Endothelial cell of umbilical vein (primary cell): ENCODE results near the gene SULT2B1. TPM values are rescaled to one million over a fixed set of nuclear protein-coding genes. Genes with fewer than 3 reads are reported as not detected.

Source experiments
- BruUV-seq: library from RNA; stranded (reverse); fragments of 400-500 nt; replicated peaks from 2 replicates; lab custom pipeline; 2021; lab: Mats Ljungman, UMichigan
- CTCF ChIA-PET: fragments of 300-600, 350-600 bp; sonication (Branson Sonifier 250); formaldehyde crosslinking; loops from one replicate; lab custom pipeline; 2021; ENCODE audit warnings: antibody characterized with exemption, inconsistent platforms; lab: Charles Lee
- POLR2A ChIA-PET: fragments of 300-600, 350-600 bp; sonication (Branson Sonifier 250); formaldehyde crosslinking; loops from one replicate; lab custom pipeline; 2021; ENCODE audit warnings: antibody characterized with exemption, inconsistent platforms; lab: Charles Lee
- DNase-seq: peaks from one replicate; pipeline ENCODE4 v3.0.0-alpha.2; 2011; ENCODE audit warnings: low read depth, low spot score
- FAIRE-seq: peaks from 2 replicates; lab custom pipeline; 2011; peaks lifted over from hg19 to GRCh38; lab: Jason Lieb, UNC
- H2AFZ ChIP-seq: 2 replicates; pipeline ENCODE4 v1.6.0; 2012; ENCODE audit warnings: low read depth, low read length, control low read depth, inconsistent platforms
- H3K27ac ChIP-seq: 2 replicates; pipeline ENCODE4 v1.5.1; 2011; ENCODE audit warnings: low read depth, mild to moderate bottlenecking, control low read depth, low read length, moderate library complexity; ENCODE audit not compliant: insufficient read depth
- H3K27me3 ChIP-seq, 2 experiments: 2 replicates each; pipeline versions ENCODE4 v1.6.0 to v1.6.1; 2011; ENCODE audit warnings: low read length in 2 of 2, mixed read lengths in 1 of 2; ENCODE audit not compliant: control insufficient read depth in 2 of 2, insufficient read depth in 2 of 2
- H3K36me3 ChIP-seq, 2 experiments: 2 replicates in 1 of 2; 3 replicates in 1 of 2; pipeline ENCODE4 v1.5.1; 2011; ENCODE audit warnings: low read length in 2 of 2, mild to moderate bottlenecking in 1 of 2, moderate library complexity in 1 of 2; ENCODE audit not compliant: control insufficient read depth in 2 of 2, insufficient read depth in 2 of 2; ENCODE audit errors: extremely low read depth in 1 of 2
- H3K4me1 ChIP-seq: 3 replicates; pipeline ENCODE4 v1.5.1; 2011; ENCODE audit warnings: mild to moderate bottlenecking, low read length; ENCODE audit not compliant: control insufficient read depth, insufficient read depth; ENCODE audit errors: extremely low read depth
- H3K4me2 ChIP-seq: 2 replicates; pipeline ENCODE4 v1.6.1; 2011; ENCODE audit warnings: low read length, control low read depth, mixed read lengths; ENCODE audit not compliant: insufficient read depth
- H3K4me3 ChIP-seq, 3 experiments: fragments of 200-600 bp in 1 of 3; sonication (generic), shearing (Covaris generic) in 1 of 3; replicated peaks in 1 of 3; 2 replicates each; pipeline ENCODE4 v1.5.1; 2011 to 2016; ENCODE audit warnings: control low read depth in 3 of 3, low read length in 3 of 3, mild to moderate bottlenecking in 2 of 3, inconsistent platforms in 1 of 3, low read depth in 1 of 3, moderate library complexity in 1 of 3; ENCODE audit not compliant: insufficient read depth in 1 of 3
- H3K79me2 ChIP-seq: 2 replicates; pipeline ENCODE4 v1.6.0; 2012; ENCODE audit warnings: low read length, inconsistent platforms; ENCODE audit not compliant: control insufficient read depth, insufficient read depth
- H3K9ac ChIP-seq: replicated peaks from 2 replicates; pipeline ENCODE3; 2011; ENCODE audit warnings: low read length, control low read depth; ENCODE audit not compliant: insufficient read depth; ENCODE audit errors: extremely low read depth
- H3K9me1 ChIP-seq: replicated peaks from 3 replicates; pipeline ENCODE4 v1.6.0; 2011; ENCODE audit warnings: mild to moderate bottlenecking, low read length; ENCODE audit not compliant: control insufficient read depth, insufficient read depth; ENCODE audit errors: extremely low read depth
- H3K9me3 ChIP-seq: replicated peaks from 2 replicates; pipeline ENCODE4 v1.5.1; 2012; ENCODE audit warnings: low read length, inconsistent platforms; ENCODE audit not compliant: control insufficient read depth, insufficient read depth
- H4K20me1 ChIP-seq: replicated peaks from 2 replicates; pipeline ENCODE3; 2011; ENCODE audit warnings: mild to moderate bottlenecking, low read length; ENCODE audit not compliant: control insufficient read depth, insufficient read depth; ENCODE audit errors: extremely low read depth
- EZH2 ChIP-seq: IDR thresholded peaks from 2 replicates; pipeline ENCODE4 v1.6.1; 2012; ENCODE audit warnings: borderline replicate concordance, low read depth, mild to moderate bottlenecking, moderate library complexity, low read length, inconsistent platforms; ENCODE audit not compliant: severe bottlenecking
- FOS ChIP-seq: IDR thresholded peaks from 2 replicates; pipeline ENCODE4 v1.6.1; 2011; ENCODE audit warnings: mild to moderate bottlenecking, low read length, moderate library complexity, borderline replicate concordance; ENCODE audit not compliant: insufficient read depth
- GATA2 ChIP-seq: IDR thresholded peaks from 2 replicates; pipeline ENCODE4 v1.7.0; 2011; ENCODE audit warnings: low read depth, mild to moderate bottlenecking, moderate library complexity, mixed read lengths, low read length; ENCODE audit not compliant: insufficient read length, insufficient read depth
- POLR2A ChIP-seq: IDR thresholded peaks from 2 replicates; pipeline ENCODE4 v1.6.1; 2012; ENCODE audit warnings: low read depth, mild to moderate bottlenecking, control low read depth, low read length
- POLR2AphosphoS5 ChIP-seq: IDR thresholded peaks from 2 replicates; pipeline ENCODE4 v1.6.1; 2012; ENCODE audit warnings: low read depth, mild to moderate bottlenecking, control low read depth, low read length, moderate library complexity; ENCODE audit not compliant: insufficient read depth
- dilution Hi-C: fragments of 300-500 bp; cut with MboI; formaldehyde crosslinking; loops from one replicate; pipeline ENCODE4 v1.15.0; 2019; ENCODE audit warnings: low sequenced_read_pairs; ENCODE audit not compliant: extremely low pct_ligation_motif_present
- intact Hi-C: fragments of 100-400 bp; cut with micrococcal nuclease; formaldehyde crosslinking; loops from one replicate; pipeline ENCODE4 v1.10.0; 2022
- polyA plus RNA-seq, 4 experiments: library from polyadenylated mRNA; depleted of rRNA in 3 of 4; stranded (reverse) in 3 of 4; unstranded in 1 of 4; fragments of >200 nt; gene quantifications; 2 replicates each; pipeline versions ENCODE4 v1.2.1 to v1.2.3, GENCODE V29; 2011 to 2012; ENCODE audit warnings: missing spikeins in 1 of 4
- total RNA-seq: library from RNA; stranded (reverse); gene quantifications from 2 replicates; pipeline ENCODE4 v1.2.3, GENCODE V29; 2021
- TF ChIP-seq, protein P1 (sequence below), 2 donors: IDR thresholded peaks; 1 replicate in 1 of 2; 2 replicates in 1 of 2; pipeline ENCODE4 v1.5.1; 2011; ENCODE audit warnings: low read length in 2 of 2, mild to moderate bottlenecking in 2 of 2, moderate library complexity in 2 of 2, control low read depth in 1 of 2, inconsistent platforms in 1 of 2, low read depth in 1 of 2; ENCODE audit not compliant: insufficient read depth in 1 of 2; ENCODE audit errors: extremely low read depth in 1 of 2
- TF ChIP-seq, protein P2 (sequence below): IDR thresholded peaks from 2 replicates; pipeline ENCODE4 v1.6.1; 2011; ENCODE audit not compliant: insufficient read depth, insufficient read length

SULT2B1 gene
- total and polyA plus RNA-seq, 2 donors (not counting 3 experiments of a cell fraction or from before 2014, with no cell fraction given), result not detected

- BruUV-seq, result no TSS peak
- Histone ChIP-seq H3K9ac (no peak overlapping the region), H3K4me1 (peaks cover 1% of the 10 kb centered on the region), H3K9me3 (no peaks in the 10 kb centered on the region), H3K4me2 (no peak overlapping the region), H3K79me2 (no peaks in the 10 kb centered on the region), H3K9me1 (no peaks in the 10 kb centered on the region), H2AFZ (no peak overlapping the region), H3K27me3 (no peaks in the 10 kb centered on the region), H3K27ac (no peak overlapping the region), H3K4me3 (no peak overlapping the region), H4K20me1 (no peaks in the 10 kb centered on the region), H3K36me3 (no peaks in the 10 kb centered on the region)
- TF ChIP-seq, protein P1, sequence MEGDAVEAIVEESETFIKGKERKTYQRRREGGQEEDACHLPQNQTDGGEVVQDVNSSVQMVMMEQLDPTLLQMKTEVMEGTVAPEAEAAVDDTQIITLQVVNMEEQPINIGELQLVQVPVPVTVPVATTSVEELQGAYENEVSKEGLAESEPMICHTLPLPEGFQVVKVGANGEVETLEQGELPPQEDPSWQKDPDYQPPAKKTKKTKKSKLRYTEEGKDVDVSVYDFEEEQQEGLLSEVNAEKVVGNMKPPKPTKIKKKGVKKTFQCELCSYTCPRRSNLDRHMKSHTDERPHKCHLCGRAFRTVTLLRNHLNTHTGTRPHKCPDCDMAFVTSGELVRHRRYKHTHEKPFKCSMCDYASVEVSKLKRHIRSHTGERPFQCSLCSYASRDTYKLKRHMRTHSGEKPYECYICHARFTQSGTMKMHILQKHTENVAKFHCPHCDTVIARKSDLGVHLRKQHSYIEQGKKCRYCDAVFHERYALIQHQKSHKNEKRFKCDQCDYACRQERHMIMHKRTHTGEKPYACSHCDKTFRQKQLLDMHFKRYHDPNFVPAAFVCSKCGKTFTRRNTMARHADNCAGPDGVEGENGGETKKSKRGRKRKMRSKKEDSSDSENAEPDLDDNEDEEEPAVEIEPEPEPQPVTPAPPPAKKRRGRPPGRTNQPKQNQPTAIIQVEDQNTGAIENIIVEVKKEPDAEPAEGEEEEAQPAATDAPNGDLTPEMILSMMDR (IDR thresholded peaks at IDR 0.05; ENCODE audit: extremely low read depth in 1 of 2, insufficient read depth in 1 of 2, low read depth in 1 of 2, low read length in 2 of 2), result no peak
- TF ChIP-seq, protein P2, sequence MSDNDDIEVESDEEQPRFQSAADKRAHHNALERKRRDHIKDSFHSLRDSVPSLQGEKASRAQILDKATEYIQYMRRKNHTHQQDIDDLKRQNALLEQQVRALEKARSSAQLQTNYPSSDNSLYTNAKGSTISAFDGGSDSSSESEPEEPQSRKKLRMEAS, result no peak
- TF ChIP-seq GATA2 (no peak), EZH2 (no peak), POLR2AphosphoS5 (no peak), POLR2A (no peak), FOS (no peak)
- FAIRE-seq (no peak), DNase-seq (no peak)
- POLR2A ChIA-PET, result interaction anchor here (0.6 to 1.2 kb wide), 2 partner anchors 30 to 46 kb away, joined by 3 to 4 read pairs; partner anchors contain the start of gene RPL18
- CTCF ChIA-PET, result interaction anchor here (1.4 to 6.6 kb wide), 4 partner anchors 11 to 84 kb away, joined by 3 to 38 read pairs (median 8); no protein-coding TSS in a partner anchor
- intact Hi-C loops (loop anchor here (5.0 kb wide), 1 partner anchor 406 kb away; no protein-coding TSS in a partner anchor), dilution Hi-C loops (no loop called here)
Observed at GRCh38 chr19:48573163-48573505, 21.2 kb downstream of the SULT2B1 start.
